EL (cell line): Measurements from ENCODE around the gene FUT7.

Experiments
- DNase-seq: peaks from one replicate; pipeline ENCODE4 v3.0.0-alpha.2; 2016

FUT7 gene

DNA sequence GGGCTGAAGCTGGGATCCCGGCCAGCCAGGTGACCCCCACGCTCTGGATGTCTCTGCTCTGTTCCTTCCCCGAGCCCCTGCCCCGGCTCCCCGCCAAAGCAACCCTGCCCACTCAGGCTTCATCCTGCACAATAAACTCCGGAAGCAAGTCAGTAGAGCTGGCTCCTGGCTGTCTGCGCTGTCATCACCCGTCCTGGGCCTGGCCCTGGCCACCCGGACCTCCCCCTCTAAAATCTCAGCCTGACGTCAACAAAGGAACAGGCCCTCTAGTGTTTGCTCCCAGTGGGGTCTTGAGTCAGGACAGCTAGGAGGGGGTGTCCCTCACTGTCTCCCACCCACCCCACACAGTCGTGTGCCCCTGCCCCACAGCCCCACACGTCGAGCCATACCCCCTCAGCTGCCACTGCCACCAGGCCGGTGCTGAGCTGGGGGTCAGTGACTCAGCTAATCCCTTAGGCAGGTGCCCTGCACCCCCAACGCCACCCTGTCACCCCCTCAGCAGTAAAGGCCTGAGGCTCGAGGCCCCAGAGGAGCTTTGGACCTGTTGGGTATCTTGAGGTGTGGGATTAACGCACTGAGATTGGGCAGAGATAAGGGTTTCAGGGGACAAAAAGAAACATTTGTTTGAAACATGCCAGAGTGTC lies 50.2 kb downstream of the FUT7 start:
- no peak for DNase-seq

- no peak for DNase-seq
Measured at GRCh38 chr9:136980669-136981478, 51.0 kb downstream of the FUT7 start.
